Neural progenitor cell (in vitro differentiated cells): ENCODE data around the gene GAB2.

Source experiments
- CTCF ChIP-seq: fragments of 200-600 bp; sonication (generic); IDR thresholded peaks from 2 replicates; pipeline ENCODE4 v1.5.1; 2017; ENCODE audit warnings: antibody characterized with exemption, mild to moderate bottlenecking
- EZH2 ChIP-seq: fragments of 200-600 bp; sonication (generic); IDR thresholded peaks from 2 replicates; pipeline ENCODE4 v1.6.1; 2017; ENCODE audit warnings: antibody characterized with exemption, mild to moderate bottlenecking, moderate library complexity
- EZH2phosphoT487 ChIP-seq: fragments of 200-600 bp; sonication (generic); IDR thresholded peaks from 2 replicates; pipeline ENCODE4 v1.6.1; 2017; ENCODE audit warnings: antibody characterized with exemption

- TF ChIP-seq CTCF (no peak), EZH2phosphoT487 (no peak), EZH2 (no peak)
Measured at GRCh38 chr11:78459738-78460137, 42.1 kb upstream of the GAB2 start.
